IPS-NIHi7 (cell line): Measurements from ENCODE around the gene RILP.
A peak's percentile ranks its signal among the peaks of the same experiment; 100 is the strongest.

Experiments used
- DNase-seq: peaks from one replicate; pipeline ENCODE4 v3.0.0; 2012; ENCODE audit warnings: mixed read lengths; ENCODE audit errors: extremely low spot score

RILP gene

GRCh38 chr17:1604831-1605528, 44.7 kb downstream of the RILP start:
- peak; percentile 45 for DNase-seq

- no peak for DNase-seq
Measured at GRCh38 chr17:1601571-1601970, 48.1 kb downstream of the RILP start.

DNA sequence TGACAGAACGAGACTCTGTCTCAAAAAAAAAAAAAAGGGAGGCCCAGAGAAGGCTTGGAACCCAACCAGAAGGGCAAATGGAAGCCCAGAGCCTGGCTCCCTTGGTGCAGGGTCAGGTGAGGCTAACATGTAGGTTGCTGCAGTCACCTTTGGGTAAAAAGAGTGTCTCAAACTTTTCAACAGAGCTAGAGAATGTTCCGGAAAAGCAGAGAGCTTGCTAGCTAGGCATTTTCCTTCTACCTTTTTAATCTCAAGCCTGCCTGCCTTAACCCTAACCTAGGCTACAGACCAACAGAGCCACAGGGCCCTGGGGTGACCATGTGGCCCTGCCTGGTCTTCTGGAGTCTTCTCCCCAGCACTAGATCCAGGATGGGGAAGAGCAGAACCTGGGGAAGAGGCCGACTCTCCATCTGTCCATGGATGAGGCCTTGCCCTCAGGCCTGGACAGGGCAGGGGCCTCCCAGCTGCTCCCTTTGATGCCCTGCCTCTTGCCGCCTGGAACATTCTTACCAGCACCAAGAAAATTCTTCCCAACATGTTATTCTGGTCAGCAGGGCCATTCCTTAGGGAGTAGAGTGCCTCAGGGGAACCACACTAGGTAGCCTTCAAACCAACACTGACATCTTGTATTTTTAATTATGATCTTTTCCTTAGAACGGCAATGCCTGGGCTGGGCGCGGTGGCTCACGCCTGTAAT, 51.1 kb downstream of the RILP start:
- DNase-seq = peak; percentile 4

- DNase-seq = no peak
Measured at GRCh38 chr17:1597861-1598342, 51.8 kb downstream of the RILP start.
